ENCODE measurements around the gene MAU2. TPM values are rescaled to one million over a fixed set of nuclear protein-coding genes. Genes with fewer than 3 reads are reported as not detected.

MAU2 gene
- total RNA-seq, 1 experiment from 2014 or later: 48.4 TPM

DNA sequence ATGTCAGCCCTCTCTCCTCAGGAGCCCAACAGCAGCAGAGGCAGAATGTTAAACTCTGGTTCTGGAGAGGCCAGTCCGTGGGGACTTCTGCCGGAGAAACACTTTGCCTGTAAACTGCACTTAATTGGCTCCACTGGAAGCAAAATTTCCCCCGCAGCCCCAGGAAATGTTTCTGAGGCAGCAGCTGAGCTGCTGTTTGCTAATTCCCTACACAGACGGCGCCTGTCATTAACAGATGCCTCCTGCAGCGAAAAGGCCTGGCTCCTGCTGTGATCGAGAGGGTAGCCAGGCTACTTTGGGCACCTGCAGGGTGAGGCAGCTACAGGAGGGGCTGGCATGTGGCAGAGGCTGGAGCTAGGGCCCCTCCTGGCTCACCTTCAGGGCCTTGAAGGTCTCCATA is 42.3 kb upstream of the MAU2 start:
- Histone ChIP-seq H3K23me2 (ENCODE audit: insufficient read length, low read depth, low read length, poor library complexity, severe bottlenecking) (peaks cover 4% of the 10 kb centered on the region), H4K5ac (ENCODE audit: insufficient read length, low read depth, low read length) (no peak overlapping the region), H2AK5ac (ENCODE audit: insufficient read length, low read length) (no peak overlapping the region), H3K27ac (ENCODE audit: insufficient read length, low read depth, low read length) (no peak overlapping the region), H3K9ac (ENCODE audit: extremely low read depth, insufficient read length, low read length) (no peak overlapping the region), H2BK20ac (ENCODE audit: low read depth, low read length, poor library complexity, severe bottlenecking) (no peak overlapping the region), H3K4me1 (ENCODE audit: insufficient read depth, low read length) (no peaks in the 10 kb centered on the region; the same call in 1 of the 2 replicates), H2BK120ac (ENCODE audit: low read depth, low read length, poor library complexity, severe bottlenecking) (no peak overlapping the region), H2BK15ac (ENCODE audit: low read depth, low read length) (no peak overlapping the region), H2BK5ac (ENCODE audit: insufficient read length, low read length) (no peak overlapping the region), H4K8ac (replicated peaks; ENCODE audit: insufficient read length, low read depth, low read length) (no peak overlapping the region), H3K79me2 (ENCODE audit: insufficient read depth, low read length) (no peaks in the 10 kb centered on the region), H3K27me3 (ENCODE audit: insufficient read depth, low read length) (no peaks in the 10 kb centered on the region), H4K91ac (ENCODE audit: insufficient read length, low read depth, low read length) (no peak overlapping the region), H2AFZ (ENCODE audit: low read length) (no peak overlapping the region), H3K56ac (ENCODE audit: insufficient read length, low read depth, low read length) (no peak overlapping the region), H3K79me1 (ENCODE audit: insufficient read depth, low read depth, low read length, poor library complexity, severe bottlenecking) (no peaks in the 10 kb centered on the region), H4K20me1 (ENCODE audit: control insufficient read depth, insufficient read depth, insufficient read length) (no peaks in the 10 kb centered on the region), H3T11ph (ENCODE audit: low read length) (no peak overlapping the region), H3K23ac (ENCODE audit: insufficient read length, low read depth, low read length) (no peak overlapping the region), H3K18ac (ENCODE audit: insufficient read length, low read depth, low read length) (no peak overlapping the region), H3K9me3 (ENCODE audit: control insufficient read depth, low read depth, low read length) (no peaks in the 10 kb centered on the region), H3K4me2 (ENCODE audit: insufficient read depth, insufficient read length, low read length) (no peak overlapping the region), H3K4ac (ENCODE audit: low read depth, low read length) (no peak overlapping the region), H3K14ac (ENCODE audit: insufficient read depth, low read length) (no peak overlapping the region), H2BK12ac (ENCODE audit: insufficient read length, low read depth, low read length) (no peak overlapping the region)
- Mint-ChIP-seq H3K4me3 (no peak overlapping the region), H3K9me3 (no peaks in the 10 kb centered on the region), H3K4me1 (peaks cover 3 to 4% of the 10 kb centered on the region in 2 experiments; a peak in 3 of 4 replicates), H3K27me3 (ENCODE audit: low read depth) (peaks cover 8% of the 10 kb centered on the region), H3K36me3 (ENCODE audit: insufficient read depth in 1 of 3, low read depth in 3 of 3) (peaks cover 10 to 48% (median 31%) of the 10 kb centered on the region in 3 experiments; a peak in 6 of 7 replicates), H3K27ac (no peak overlapping the region)
- no CpG with 5 or more reads among the region's 7 CpGs for WGBS (ENCODE audit: extremely low coverage, insufficient read length, low lambda C conversion rate)
- DNase-seq: no peak
- TF ChIP-seq CTCF (conservative IDR thresholded peaks at IDR 0.05): no peak

Measured in H9 (cell line).